GM12878 (cell line): ENCODE data around the gene NMB.

Experiments
- CEBPB ChIP-seq, 2 experiments: fragments of 150-350 bp in 1 of 2; IDR thresholded peaks; 2 replicates each; pipeline ENCODE4 v1.6.1; 2012 to 2014; ENCODE audit warnings: low read depth in 2 of 2, low read length in 2 of 2, borderline replicate concordance in 1 of 2, inconsistent platforms in 1 of 2
- CHD2 ChIP-seq: IDR thresholded peaks from 2 replicates; pipeline ENCODE4 v1.6.1; 2011; ENCODE audit warnings: low read depth, low read length, improper control_type of control experiment, borderline replicate concordance
- CTCF ChIP-seq, 3 experiments: IDR thresholded peaks in 2 of 3; conservative IDR thresholded peaks in 1 of 3; 2 replicates each; pipeline ENCODE4 v1.5.1; 2011; ENCODE audit warnings: low read depth in 3 of 3, low read length in 3 of 3, mild to moderate bottlenecking in 3 of 3, control low read depth in 2 of 3, moderate library complexity in 2 of 3, inconsistent platforms in 1 of 3, mixed read lengths in 1 of 3; ENCODE audit not compliant: control insufficient read depth in 2 of 3, insufficient read depth in 1 of 3; ENCODE audit errors: extremely low read depth in 1 of 3
- EP300 ChIP-seq, 2 experiments: fragments of 150-350 bp in 1 of 2; IDR thresholded peaks; 2 replicates each; pipeline ENCODE4 v1.6.1; 2011 to 2012; ENCODE audit warnings: low read depth in 2 of 2, low read length in 2 of 2, borderline replicate concordance in 1 of 2, improper control_type of control experiment in 1 of 2, inconsistent platforms in 1 of 2; ENCODE audit not compliant: control insufficient read depth in 1 of 2
- MYC ChIP-seq: IDR thresholded peaks from 2 replicates; pipeline ENCODE4 v1.6.1; 2011; ENCODE audit warnings: mild to moderate bottlenecking, low read length, moderate library complexity, inconsistent platforms; ENCODE audit not compliant: insufficient read depth, insufficient replicate concordance, insufficient read length, severe bottlenecking
- POLR2A ChIP-seq: IDR thresholded peaks from 2 replicates; pipeline ENCODE4 v1.6.1; 2011; ENCODE audit warnings: low read depth, mild to moderate bottlenecking, low read length
- RAD21 ChIP-seq: IDR thresholded peaks from 2 replicates; pipeline ENCODE4 v1.6.1; 2011; ENCODE audit warnings: mild to moderate bottlenecking, low read depth, low read length, moderate library complexity; ENCODE audit not compliant: insufficient read depth
- REST ChIP-seq: IDR thresholded peaks from 2 replicates; pipeline ENCODE4 v1.6.1; 2012; ENCODE audit warnings: mild to moderate bottlenecking, low read depth, low read length
- SMARCA5 ChIP-seq: fragments of 450-650 bp; IDR thresholded peaks from 2 replicates; pipeline ENCODE4 v1.6.1; 2017; ENCODE audit warnings: mild to moderate bottlenecking
- ZNF274 ChIP-seq: IDR thresholded peaks from one replicate; pipeline ENCODE4 v1.8.0; 2011; ENCODE audit not compliant: insufficient read length, insufficient read depth
- ZNF622 ChIP-seq: fragments of 450-650 bp; IDR thresholded peaks from 2 replicates; pipeline ENCODE4 v1.6.1; 2017; ENCODE audit warnings: mild to moderate bottlenecking, inconsistent platforms
- TF ChIP-seq, protein P1 (sequence below): fragments of 450-650 bp; IDR thresholded peaks from 2 replicates; pipeline ENCODE4 v1.6.1; 2016; ENCODE audit warnings: mild to moderate bottlenecking, moderate library complexity, borderline replicate concordance

- TF ChIP-seq POLR2A (no peak), ZNF622 (no peak), CEBPB (IDR thresholded peaks at IDR 0.05; ENCODE audit: borderline replicate concordance in 1 of 2, low read depth in 2 of 2, low read length in 2 of 2) (no peak), CTCF (IDR thresholded peaks at IDR 0.05 in 2 of 3, conservative IDR thresholded peaks at IDR 0.05 in 1 of 3; ENCODE audit: control insufficient read depth in 2 of 3, extremely low read depth in 1 of 3, insufficient read depth in 1 of 3, low read depth in 3 of 3, low read length in 3 of 3) (peak; percentile 16 to 48 (median 18); a peak in 4 of 6 replicates), MYC (no peak), REST (no peak), EP300 (IDR thresholded peaks at IDR 0.05; ENCODE audit: borderline replicate concordance in 1 of 2, control insufficient read depth in 1 of 2, low read depth in 2 of 2, low read length in 2 of 2) (no peak), SMARCA5 (no peak), CHD2 (no peak), RAD21 (peak; percentile 48; the same call in 1 of the 2 replicates), ZNF274 (no peak)
- TF ChIP-seq, protein P1, sequence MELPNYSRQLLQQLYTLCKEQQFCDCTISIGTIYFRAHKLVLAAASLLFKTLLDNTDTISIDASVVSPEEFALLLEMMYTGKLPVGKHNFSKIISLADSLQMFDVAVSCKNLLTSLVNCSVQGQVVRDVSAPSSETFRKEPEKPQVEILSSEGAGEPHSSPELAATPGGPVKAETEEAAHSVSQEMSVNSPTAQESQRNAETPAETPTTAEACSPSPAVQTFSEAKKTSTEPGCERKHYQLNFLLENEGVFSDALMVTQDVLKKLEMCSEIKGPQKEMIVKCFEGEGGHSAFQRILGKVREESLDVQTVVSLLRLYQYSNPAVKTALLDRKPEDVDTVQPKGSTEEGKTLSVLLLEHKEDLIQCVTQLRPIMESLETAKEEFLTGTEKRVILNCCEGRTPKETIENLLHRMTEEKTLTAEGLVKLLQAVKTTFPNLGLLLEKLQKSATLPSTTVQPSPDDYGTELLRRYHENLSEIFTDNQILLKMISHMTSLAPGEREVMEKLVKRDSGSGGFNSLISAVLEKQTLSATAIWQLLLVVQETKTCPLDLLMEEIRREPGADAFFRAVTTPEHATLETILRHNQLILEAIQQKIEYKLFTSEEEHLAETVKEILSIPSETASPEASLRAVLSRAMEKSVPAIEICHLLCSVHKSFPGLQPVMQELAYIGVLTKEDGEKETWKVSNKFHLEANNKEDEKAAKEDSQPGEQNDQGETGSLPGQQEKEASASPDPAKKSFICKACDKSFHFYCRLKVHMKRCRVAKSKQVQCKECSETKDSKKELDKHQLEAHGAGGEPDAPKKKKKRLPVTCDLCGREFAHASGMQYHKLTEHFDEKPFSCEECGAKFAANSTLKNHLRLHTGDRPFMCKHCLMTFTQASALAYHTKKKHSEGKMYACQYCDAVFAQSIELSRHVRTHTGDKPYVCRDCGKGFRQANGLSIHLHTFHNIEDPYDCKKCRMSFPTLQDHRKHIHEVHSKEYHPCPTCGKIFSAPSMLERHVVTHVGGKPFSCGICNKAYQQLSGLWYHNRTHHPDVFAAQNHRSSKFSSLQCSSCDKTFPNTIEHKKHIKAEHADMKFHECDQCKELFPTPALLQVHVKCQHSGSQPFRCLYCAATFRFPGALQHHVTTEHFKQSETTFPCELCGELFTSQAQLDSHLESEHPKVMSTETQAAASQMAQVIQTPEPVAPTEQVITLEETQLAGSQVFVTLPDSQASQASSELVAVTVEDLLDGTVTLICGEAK, result no peak
Observed at GRCh38 chr15:84638103-84638502, 19.9 kb downstream of the NMB start.
